ENCODE data around the gene PPARG.
A peak's percentile ranks its signal among the peaks of the same experiment; 100 is the strongest.

The PPARG gene

GRCh38 chr3:12470680-12471079, 181.8 kb downstream of the PPARG start:
- H3K27ac ChIP-seq, result peak overlapping the region; percentile 38
- ChIA-PET CTCF (interaction anchor here (0.6 to 1.1 kb wide), 4 partner anchors 8 to 335 kb away, joined by 3 to 8 read pairs (median 4); no protein-coding TSS in a partner anchor), POLR2A (ENCODE audit: low non-redundant PET) (no interaction called here)
- DNase-seq (ENCODE audit: low spot score), result no peak
- TF ChIP-seq, protein P1, sequence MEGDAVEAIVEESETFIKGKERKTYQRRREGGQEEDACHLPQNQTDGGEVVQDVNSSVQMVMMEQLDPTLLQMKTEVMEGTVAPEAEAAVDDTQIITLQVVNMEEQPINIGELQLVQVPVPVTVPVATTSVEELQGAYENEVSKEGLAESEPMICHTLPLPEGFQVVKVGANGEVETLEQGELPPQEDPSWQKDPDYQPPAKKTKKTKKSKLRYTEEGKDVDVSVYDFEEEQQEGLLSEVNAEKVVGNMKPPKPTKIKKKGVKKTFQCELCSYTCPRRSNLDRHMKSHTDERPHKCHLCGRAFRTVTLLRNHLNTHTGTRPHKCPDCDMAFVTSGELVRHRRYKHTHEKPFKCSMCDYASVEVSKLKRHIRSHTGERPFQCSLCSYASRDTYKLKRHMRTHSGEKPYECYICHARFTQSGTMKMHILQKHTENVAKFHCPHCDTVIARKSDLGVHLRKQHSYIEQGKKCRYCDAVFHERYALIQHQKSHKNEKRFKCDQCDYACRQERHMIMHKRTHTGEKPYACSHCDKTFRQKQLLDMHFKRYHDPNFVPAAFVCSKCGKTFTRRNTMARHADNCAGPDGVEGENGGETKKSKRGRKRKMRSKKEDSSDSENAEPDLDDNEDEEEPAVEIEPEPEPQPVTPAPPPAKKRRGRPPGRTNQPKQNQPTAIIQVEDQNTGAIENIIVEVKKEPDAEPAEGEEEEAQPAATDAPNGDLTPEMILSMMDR (conservative IDR thresholded peaks at IDR 0.05; ENCODE audit: low read depth), result no peak

DNA sequence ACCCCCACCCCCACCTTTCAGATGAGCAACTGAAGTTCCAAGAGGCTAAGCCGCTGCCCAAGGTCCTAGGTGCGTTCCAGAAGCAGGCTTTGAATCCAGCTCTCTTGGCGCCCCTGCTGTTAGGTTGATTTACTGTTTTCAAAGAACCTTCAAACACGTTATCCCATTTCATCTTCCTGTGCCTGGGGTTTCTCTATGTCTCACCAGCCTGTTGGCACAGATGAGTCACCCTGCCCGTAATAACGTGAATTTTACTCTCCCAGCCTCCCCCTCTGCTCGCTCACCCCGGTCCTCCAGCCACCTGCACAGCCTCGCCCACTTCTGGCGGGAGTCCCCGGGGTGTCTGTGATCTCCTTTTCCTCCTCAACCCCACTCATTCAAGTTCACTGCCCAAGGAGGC, 182.4 kb downstream of the PPARG start:
- peak overlapping the region; percentile 38 for H3K27ac ChIP-seq
- peak; percentile 64 for DNase-seq (ENCODE audit: low spot score)
- TF ChIP-seq, protein P1 (conservative IDR thresholded peaks at IDR 0.05; ENCODE audit: low read depth), result 0 out of 2 replicates have a peak, but pooled peaks have one; percentile 10
- POLR2A ChIA-PET (ENCODE audit: low non-redundant PET), result no interaction called here
- CTCF ChIA-PET, result interaction anchor here (0.6 to 0.8 kb wide), 6 partner anchors 43 to 352 kb away, joined by 3 to 6 read pairs (median 3); no protein-coding TSS in a partner anchor

- TF ChIP-seq, protein P1 (conservative IDR thresholded peaks at IDR 0.05; ENCODE audit: low read depth), result no peak
- ChIA-PET POLR2A (ENCODE audit: low non-redundant PET) (no interaction called here), CTCF (interaction anchor here (0.6 kb wide), 2 partner anchors 69 to 353 kb away, joined by 3 to 6 read pairs; no protein-coding TSS in a partner anchor)
- H3K27ac ChIP-seq, result peak overlapping the region; percentile 38; the same call in 1 of the 2 replicates
- no peak for DNase-seq (ENCODE audit: low spot score)
Measured at GRCh38 chr3:12472000-12472610, 183.2 kb downstream of the PPARG start.

DNA sequence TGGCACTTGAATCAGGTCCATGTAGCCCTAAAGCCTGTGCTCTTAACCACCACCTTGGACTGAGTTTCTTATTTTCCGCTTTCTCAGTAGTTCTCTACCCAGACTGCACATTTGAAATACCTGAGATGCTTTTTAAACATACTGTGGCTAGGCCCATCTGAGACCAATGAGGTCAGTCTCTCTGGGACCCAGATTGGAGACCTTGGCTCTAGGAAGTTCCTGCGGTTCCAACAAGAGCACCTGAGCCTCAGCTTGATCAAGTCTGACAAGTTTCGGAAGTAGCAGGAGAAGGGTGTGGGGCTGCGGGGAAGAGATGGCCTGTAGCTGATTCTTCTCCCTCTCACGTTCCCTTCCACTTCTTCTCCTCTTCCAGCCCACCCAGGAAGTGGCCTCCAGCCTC, 183.9 kb downstream of the PPARG start:
- no peak for DNase-seq (ENCODE audit: low spot score)
- no peak overlapping the region for H3K27ac ChIP-seq
- ChIA-PET CTCF (no interaction called here), POLR2A (ENCODE audit: low non-redundant PET) (no interaction called here)
- TF ChIP-seq, protein P1 (conservative IDR thresholded peaks at IDR 0.05; ENCODE audit: low read depth), result no peak

DNA sequence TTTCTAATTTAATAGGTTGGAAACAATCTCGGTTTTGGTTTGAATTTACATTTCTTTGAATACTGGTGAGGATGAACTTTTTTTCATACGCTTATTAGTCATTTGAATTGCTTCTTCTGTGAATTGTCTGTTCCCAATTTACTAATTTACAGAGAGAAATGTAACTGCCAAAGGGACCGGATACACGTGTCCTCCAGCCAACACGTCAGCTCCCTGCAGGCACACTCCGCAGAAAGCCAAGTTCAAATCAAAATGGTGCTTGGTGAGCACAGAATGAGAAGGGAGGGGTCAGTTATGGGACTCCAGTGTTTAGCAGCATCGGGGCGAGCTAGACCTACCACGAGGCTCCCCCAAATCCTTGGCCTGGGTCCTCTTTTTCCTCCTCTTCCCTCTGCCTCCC, 184.6 kb downstream of the PPARG start:
- TF ChIP-seq, protein P1 (conservative IDR thresholded peaks at IDR 0.05; ENCODE audit: low read depth), result no peak
- POLR2A ChIA-PET (ENCODE audit: low non-redundant PET), result no interaction called here
- no peak overlapping the region for H3K27ac ChIP-seq
- no peak for DNase-seq (ENCODE audit: low spot score)
- CTCF ChIA-PET, result interaction anchor here (0.6 kb wide), 1 partner anchor 297 kb away, joined by 3 read pairs; no protein-coding TSS in a partner anchor

DNA sequence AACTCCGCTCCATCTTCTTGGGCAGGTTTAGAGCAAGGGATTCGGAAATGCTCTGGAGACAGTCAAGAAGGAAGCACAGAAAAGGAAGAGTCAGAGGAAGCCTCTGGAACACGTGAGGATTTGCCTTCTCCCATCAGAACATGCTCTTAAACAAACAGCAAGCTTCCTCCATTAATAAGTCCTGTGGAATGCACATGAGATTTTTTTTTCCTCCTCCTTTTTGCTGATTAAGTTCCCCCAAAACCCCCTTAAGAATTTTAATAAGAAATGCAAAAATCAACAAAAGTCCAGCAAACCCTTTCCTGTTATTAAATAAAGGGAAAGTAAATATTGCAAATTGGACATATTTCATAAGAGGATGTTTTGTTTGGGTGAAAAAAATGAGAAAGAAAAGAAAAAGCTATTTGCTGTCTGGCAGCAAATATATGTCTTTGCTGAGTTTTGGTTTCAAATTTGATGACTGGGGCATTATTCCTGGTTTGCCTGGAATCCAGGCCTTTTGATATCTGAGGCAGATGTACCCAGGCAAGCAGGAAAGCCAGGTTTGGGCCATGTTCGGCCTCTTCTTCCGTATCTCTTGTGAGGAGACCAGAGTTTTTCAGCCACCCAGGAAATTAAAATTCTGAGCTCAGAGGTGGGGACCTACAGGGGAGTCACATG, 187.5 kb downstream of the PPARG start:
- no peak overlapping the region for H3K27ac ChIP-seq
- TF ChIP-seq, protein P1 (conservative IDR thresholded peaks at IDR 0.05; ENCODE audit: low read depth), result no peak
- CTCF ChIA-PET, result interaction anchor here (0.6 to 0.7 kb wide), 2 partner anchors 76 to 353 kb away, joined by 3 to 4 read pairs; no protein-coding TSS in a partner anchor
- DNase-seq (ENCODE audit: low spot score), result no peak
- POLR2A ChIA-PET (ENCODE audit: low non-redundant PET), result no interaction called here
